MM.1S (cell line): Measurements from ENCODE around the gene SUCLG1.

Source experiments
- DNase-seq: peaks from one replicate; pipeline ENCODE4 v3.0.0-alpha.2; 2015
- H2AFZ ChIP-seq: fragments of 300-600 bp; sonication (generic); 2 replicates; pipeline ENCODE4 v1.6.0; 2016; ENCODE audit warnings: antibody characterized with exemption, low read length
- H3F3A ChIP-seq: fragments of 300-600 bp; sonication (generic); 2 replicates; pipeline ENCODE4 v1.6.1; 2016; ENCODE audit warnings: mild to moderate bottlenecking, antibody characterized with exemption, low read length, moderate library complexity, mixed read lengths; ENCODE audit not compliant: insufficient read depth
- H3K27ac ChIP-seq: fragments of 300-600 bp; sonication (generic); 2 replicates; pipeline ENCODE4 v1.5.1; 2016; ENCODE audit warnings: mild to moderate bottlenecking, low read length
- H3K27me3 ChIP-seq: fragments of 300-600 bp; sonication (generic); replicated peaks from 2 replicates; pipeline ENCODE4 v1.6.0; 2016; ENCODE audit warnings: low read length; ENCODE audit not compliant: insufficient read depth
- H3K36me3 ChIP-seq: fragments of 300-600 bp; sonication (generic); replicated peaks from 2 replicates; pipeline ENCODE4 v1.6.1; 2016; ENCODE audit warnings: mild to moderate bottlenecking, low read length, mixed read lengths; ENCODE audit not compliant: insufficient read depth
- H3K4me1 ChIP-seq: fragments of 300-600 bp; sonication (generic); 2 replicates; pipeline ENCODE4 v1.6.1; 2016; ENCODE audit warnings: low read length, mixed read lengths
- H3K4me2 ChIP-seq: fragments of 300-600 bp; sonication (generic); 2 replicates; pipeline ENCODE4 v1.6.0; 2016; ENCODE audit warnings: low read depth, low read length
- H3K4me3 ChIP-seq: fragments of 300-600 bp; sonication (generic); 2 replicates; pipeline ENCODE4 v1.5.1; 2016; ENCODE audit warnings: low read length, mixed read lengths
- H3K79me2 ChIP-seq: fragments of 300-600 bp; sonication (generic); 2 replicates; pipeline ENCODE4 v1.6.1; 2016; ENCODE audit warnings: mixed run types, low read length, mixed read lengths
- H3K9ac ChIP-seq: fragments of 300-600 bp; sonication (generic); 2 replicates; pipeline ENCODE4 v1.6.1; 2016; ENCODE audit warnings: low read length, mixed read lengths
- H3K9me2 ChIP-seq: fragments of 300-600 bp; sonication (generic); replicated peaks from 2 replicates; pipeline ENCODE4 v1.6.1; 2016; ENCODE audit warnings: mild to moderate bottlenecking, low read length, mixed read lengths; ENCODE audit not compliant: insufficient read depth
- H3K9me3 ChIP-seq: fragments of 300-600 bp; sonication (generic); replicated peaks from 2 replicates; pipeline ENCODE4 v1.6.1; 2016; ENCODE audit warnings: mild to moderate bottlenecking, low read length, mixed read lengths; ENCODE audit not compliant: insufficient read depth
- H4K20me1 ChIP-seq: fragments of 300-600 bp; sonication (generic); 2 replicates; pipeline ENCODE4 v1.6.1; 2016; ENCODE audit warnings: mild to moderate bottlenecking, low read length, moderate library complexity, mixed read lengths; ENCODE audit not compliant: insufficient read depth
- CTCF ChIP-seq: fragments of 300-600 bp; sonication (generic); IDR thresholded peaks from 2 replicates; pipeline ENCODE4 v1.5.1; 2016; ENCODE audit warnings: antibody characterized with exemption, low read length, mixed read lengths
- EZH2 ChIP-seq: fragments of 300-600 bp; sonication (generic); optimal IDR thresholded peaks from 2 replicates; pipeline ENCODE3; 2017; ENCODE audit warnings: low read depth, mild to moderate bottlenecking, antibody characterized with exemption, low read length, mixed read lengths
- EZH2phosphoT487 ChIP-seq: fragments of 300-600 bp; sonication (generic); IDR thresholded peaks from 2 replicates; pipeline ENCODE4 v1.6.1; 2018; ENCODE audit warnings: antibody characterized with exemption, low read length

The SUCLG1 gene

DNA sequence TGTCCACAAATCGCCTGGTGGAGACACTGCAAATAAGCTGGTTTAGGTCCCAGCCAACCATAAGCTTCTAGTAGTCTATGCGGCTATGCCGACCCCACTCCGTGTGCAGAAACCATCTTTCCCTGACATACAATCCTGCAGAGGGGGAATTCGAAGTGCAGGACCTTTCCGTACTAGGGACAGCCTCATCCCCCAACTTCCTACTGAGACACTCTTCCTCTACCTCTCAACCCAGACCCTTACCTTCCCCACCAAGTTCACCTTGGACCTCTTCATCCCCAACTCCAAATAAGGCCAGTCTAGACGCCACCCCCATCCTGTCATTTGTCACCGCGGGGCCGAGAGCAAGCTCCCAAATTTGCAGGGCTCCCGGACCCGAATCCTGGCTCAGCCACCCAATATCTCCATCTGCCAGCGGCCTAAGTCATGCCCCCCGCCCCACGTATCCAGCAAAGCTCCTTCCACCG is 496 bp downstream of the SUCLG1 start:
- H3F3A ChIP-seq, result no peaks in the 10 kb centered on the region
- peaks cover 15% of the 10 kb centered on the region; the same call in 1 of the 2 replicates for H3K4me1 ChIP-seq
- H4K20me1 ChIP-seq, result no peaks in the 10 kb centered on the region
- peak; percentile 9 for DNase-seq
- H3K9ac ChIP-seq, result peak overlapping the region; percentile 91
- no peaks in the 10 kb centered on the region for H3K9me3 ChIP-seq
- peak overlapping the region; percentile 88 for H2AFZ ChIP-seq
- peak overlapping the region; percentile 92 for H3K4me2 ChIP-seq
- H3K9me2 ChIP-seq, result no peaks in the 10 kb centered on the region
- peaks cover 64% of the 10 kb centered on the region for H3K79me2 ChIP-seq
- H3K27me3 ChIP-seq, result no peaks in the 10 kb centered on the region
- no peak for TF ChIP-seq EZH2phosphoT487
- no peak for TF ChIP-seq EZH2
- TF ChIP-seq CTCF, result no peak
- H3K4me3 ChIP-seq, result peak overlapping the region; percentile 90
- H3K27ac ChIP-seq, result peak overlapping the region; percentile 56; the same call in 1 of the 2 replicates
- H3K36me3 ChIP-seq, result no peaks in the 10 kb centered on the region

DNA sequence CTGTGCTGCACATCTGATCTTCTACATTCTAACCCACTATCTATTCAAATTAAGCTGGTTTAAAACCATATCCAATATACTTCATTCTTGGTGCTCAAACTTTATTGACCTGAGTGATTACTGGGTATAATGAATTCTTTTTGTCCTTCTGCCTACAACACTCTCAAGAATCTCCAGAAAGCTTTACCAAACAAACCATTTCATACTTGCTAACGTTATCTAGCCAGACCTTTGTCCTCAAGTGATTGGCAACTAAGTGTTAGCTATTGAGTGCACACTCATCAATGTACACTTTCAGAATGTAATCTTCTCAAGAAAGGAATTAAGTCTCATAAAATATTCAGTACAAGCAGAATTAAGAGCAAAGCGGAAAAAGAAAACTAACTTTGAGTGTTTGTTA is 1.4 kb downstream of the SUCLG1 start:
- H3K27me3 ChIP-seq, result no peaks in the 10 kb centered on the region
- no peak overlapping the region for H2AFZ ChIP-seq
- DNase-seq, result no peak
- peaks cover 15% of the 10 kb centered on the region; the same call in 1 of the 2 replicates for H3K4me1 ChIP-seq
- TF ChIP-seq EZH2phosphoT487 (no peak), EZH2 (no peak), CTCF (no peak)
- no peaks in the 10 kb centered on the region for H3F3A ChIP-seq
- H3K9ac ChIP-seq, result no peak overlapping the region
- H3K79me2 ChIP-seq, result peaks cover 73% of the 10 kb centered on the region
- H3K36me3 ChIP-seq, result no peaks in the 10 kb centered on the region
- no peaks in the 10 kb centered on the region for H3K9me2 ChIP-seq
- H3K4me2 ChIP-seq, result peak overlapping the region; percentile 92
- no peak overlapping the region for H3K27ac ChIP-seq
- peak overlapping the region; percentile 90 for H3K4me3 ChIP-seq
- 0 out of 2 replicates have a peak, but pooled peaks cover 4% of the 10 kb centered on the region for H4K20me1 ChIP-seq
- no peaks in the 10 kb centered on the region for H3K9me3 ChIP-seq

DNA sequence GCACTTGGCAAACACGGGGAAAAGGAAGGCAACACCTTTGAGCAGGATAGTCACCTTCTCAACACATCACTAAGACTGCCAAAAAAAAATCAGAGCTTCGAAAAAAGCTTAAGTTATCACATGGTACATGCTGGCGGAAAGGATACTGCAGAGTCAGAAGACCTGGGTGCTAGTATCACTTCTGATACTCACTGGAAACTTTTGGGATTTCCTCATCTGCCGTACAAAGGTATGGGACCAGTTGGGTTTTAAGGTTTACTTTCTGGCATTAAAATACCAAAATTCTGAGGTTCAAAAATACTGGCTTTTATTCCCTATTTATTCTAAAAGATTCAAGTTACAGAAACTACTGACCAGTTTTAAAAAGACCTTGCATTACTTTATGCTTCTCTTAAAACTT is 2.9 kb downstream of the SUCLG1 start:
- Histone ChIP-seq H3K9me2 (no peaks in the 10 kb centered on the region), H3K79me2 (peaks cover 88% of the 10 kb centered on the region), H3K27ac (no peak overlapping the region), H2AFZ (no peak overlapping the region), H3F3A (no peaks in the 10 kb centered on the region), H3K9me3 (no peaks in the 10 kb centered on the region), H3K4me2 (no peak overlapping the region), H3K4me3 (no peak overlapping the region), H3K9ac (no peak overlapping the region), H3K36me3 (no peaks in the 10 kb centered on the region), H3K4me1 (peaks cover 15% of the 10 kb centered on the region; the same call in 1 of the 2 replicates), H3K27me3 (no peaks in the 10 kb centered on the region), H4K20me1 (0 out of 2 replicates have a peak, but pooled peaks cover 9% of the 10 kb centered on the region)
- no peak for DNase-seq
- TF ChIP-seq EZH2phosphoT487 (no peak), EZH2 (no peak), CTCF (no peak)
